Measurements from ENCODE around the gene FAM53A.
"Not testable (repeated sequence)": the region's sequence is repeated elsewhere in the genome, so short reads cannot be mapped to it uniquely, and the experiment has no call there.

Gene FAM53A

GRCh38 chr4:1684506-1685234 lies 557 bp upstream of the FAM53A start:
- DNase-seq = no peak

GRCh38 chr4:1683261-1683735 lies 815 bp downstream of the FAM53A start:
- DNase-seq = peak; percentile 20

GRCh38 chr4:1682860-1683259 lies 1.3 kb downstream of the FAM53A start:
- DNase-seq = no peak

- DNase-seq = no peak
These were observed 5.9 kb downstream of the FAM53A start for GRCh38 chr4:1678244-1678643.

GRCh38 chr4:1676605-1677525 lies 7.2 kb downstream of the FAM53A start:
- no peak for DNase-seq

- no peak for DNase-seq
These were observed 8.3 kb downstream of the FAM53A start for GRCh38 chr4:1675802-1676137.

- DNase-seq = no peak
These were observed 8.8 kb downstream of the FAM53A start for GRCh38 chr4:1675136-1675801.

- no peak for DNase-seq
These were observed 9.4 kb downstream of the FAM53A start for GRCh38 chr4:1674682-1675081.

GRCh38 chr4:1673671-1674070 lies 10.4 kb downstream of the FAM53A start:
- DNase-seq = no peak

- not testable (repeated sequence) for DNase-seq
These were observed 13.1 kb downstream of the FAM53A start for GRCh38 chr4:1671011-1671410.

GRCh38 chr4:1670279-1670678 lies 13.8 kb downstream of the FAM53A start:
- no peak for DNase-seq

- DNase-seq = no peak
These were observed 14.3 kb downstream of the FAM53A start for GRCh38 chr4:1669850-1670249.

GRCh38 chr4:1669270-1669669 lies 14.8 kb downstream of the FAM53A start:
- DNase-seq = no peak

GRCh38 chr4:1668488-1668840 lies 15.6 kb downstream of the FAM53A start:
- DNase-seq = no peak

GRCh38 chr4:1667273-1667672 lies 16.8 kb downstream of the FAM53A start:
- no peak for DNase-seq

- no peak for DNase-seq
These were observed 17.7 kb downstream of the FAM53A start for GRCh38 chr4:1666391-1666790.

GRCh38 chr4:1664141-1664540 lies 20.0 kb downstream of the FAM53A start:
- no peak for DNase-seq

GRCh38 chr4:1663549-1663948 lies 20.6 kb downstream of the FAM53A start:
- no peak for DNase-seq

- no peak for DNase-seq
These were observed 22.4 kb downstream of the FAM53A start for GRCh38 chr4:1661695-1662094.

GRCh38 chr4:1660948-1661677 lies 23.0 kb downstream of the FAM53A start:
- DNase-seq = no peak

GRCh38 chr4:1659104-1660043 lies 24.7 kb downstream of the FAM53A start:
- no peak for DNase-seq

GRCh38 chr4:1658581-1658980 lies 25.5 kb downstream of the FAM53A start:
- DNase-seq = no peak

All from activated CD4-positive, alpha-beta T cell treated with anti-CD3 and anti-CD28 coated beads, Interleukin-2, Interleukin-6, amounts not matched to agents 100 ng/mL and 50 ng/mL, durations not matched to agents 16 hours and 8 hours (primary cell).